Measurements from ENCODE around the gene FSCN2. TPM values are rescaled to one million over a fixed set of nuclear protein-coding genes. Genes with fewer than 3 reads are reported as not detected.
"Not testable (repeated sequence)": the region's sequence is repeated elsewhere in the genome, so short reads cannot be mapped to it uniquely, and the experiment has no call there.

The FSCN2 gene
- total RNA-seq, 1 experiment from 2014 or later = 0.69 TPM

DNA sequence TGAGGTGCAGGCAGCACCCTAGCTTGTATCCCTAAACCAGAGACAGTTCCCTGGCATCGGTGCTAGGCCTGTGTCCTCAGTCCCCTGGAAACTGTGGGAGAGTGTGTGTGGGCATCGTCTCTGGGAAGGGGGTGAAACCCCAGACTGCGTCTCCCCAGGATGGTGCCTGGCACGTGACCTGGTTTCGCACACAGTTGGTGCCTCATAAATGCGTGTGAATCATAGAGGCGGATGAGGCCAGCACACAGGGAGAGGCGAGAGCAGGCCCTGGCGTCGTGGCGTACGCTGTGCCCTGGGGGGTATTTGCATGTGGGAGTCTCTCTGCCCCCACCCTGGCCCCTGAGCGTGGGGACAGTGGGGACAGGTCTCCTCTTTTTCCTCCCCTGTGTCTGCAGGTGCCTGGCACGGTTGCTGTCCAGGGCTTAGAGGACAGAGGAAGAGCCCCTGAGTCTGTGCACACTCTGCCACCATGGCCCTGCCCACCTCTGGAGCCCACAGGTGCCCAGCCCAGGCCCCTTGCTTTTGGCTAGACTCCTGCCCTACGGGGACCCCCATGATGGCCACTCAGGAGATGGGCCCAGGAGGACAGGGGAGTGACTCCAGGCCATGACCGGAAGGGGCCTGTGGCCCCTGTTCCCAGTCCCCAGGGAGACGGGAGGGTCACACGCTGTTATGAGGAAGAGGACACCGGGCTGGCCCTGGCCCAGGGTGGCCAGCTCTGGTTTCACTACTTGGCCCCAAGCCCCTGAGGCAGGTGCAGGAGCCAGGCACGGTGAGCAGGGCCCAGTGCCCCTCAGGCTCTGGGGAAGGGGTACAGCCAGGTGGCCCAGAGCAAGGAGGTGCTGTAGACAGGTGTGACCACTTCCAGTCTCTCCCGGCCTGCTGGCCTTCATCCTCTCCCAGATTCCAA is 1.3 kb upstream of the FSCN2 start:
- no peak for DNase-seq (ENCODE audit: low read depth)

- DNase-seq (ENCODE audit: low read depth) = no peak
Observed at GRCh38 chr17:81528384-81528650, 140 bp downstream of the FSCN2 start.

DNA sequence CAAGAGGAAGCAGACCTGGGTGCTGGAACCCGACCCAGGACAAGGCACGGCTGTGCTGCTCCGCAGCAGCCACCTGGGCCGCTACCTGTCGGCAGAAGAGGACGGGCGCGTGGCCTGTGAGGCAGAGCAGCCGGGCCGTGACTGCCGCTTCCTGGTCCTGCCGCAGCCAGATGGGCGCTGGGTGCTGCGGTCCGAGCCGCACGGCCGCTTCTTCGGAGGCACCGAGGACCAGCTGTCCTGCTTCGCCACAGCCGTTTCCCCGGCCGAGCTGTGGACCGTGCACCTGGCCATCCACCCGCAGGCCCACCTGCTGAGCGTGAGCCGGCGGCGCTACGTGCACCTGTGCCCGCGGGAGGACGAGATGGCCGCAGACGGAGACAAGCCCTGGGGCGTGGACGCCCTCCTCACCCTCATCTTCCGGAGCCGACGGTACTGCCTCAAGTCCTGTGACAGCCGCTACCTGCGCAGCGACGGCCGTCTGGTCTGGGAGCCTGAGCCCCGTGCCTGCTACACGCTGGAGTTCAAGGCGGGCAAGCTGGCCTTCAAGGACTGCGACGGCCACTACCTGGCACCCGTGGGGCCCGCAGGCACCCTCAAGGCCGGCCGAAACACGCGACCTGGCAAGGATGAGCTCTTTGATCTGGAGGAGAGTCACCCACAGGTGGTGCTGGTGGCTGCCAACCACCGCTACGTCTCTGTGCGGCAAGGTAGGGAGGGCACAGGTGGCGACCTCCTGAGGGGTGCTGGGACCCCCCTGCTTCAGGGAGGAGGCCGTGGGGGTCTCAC is 667 bp downstream of the FSCN2 start:
- no peak for DNase-seq (ENCODE audit: low read depth)

- no peak for DNase-seq (ENCODE audit: low read depth)
Observed at GRCh38 chr17:81529437-81529803, 1.2 kb downstream of the FSCN2 start.

DNA sequence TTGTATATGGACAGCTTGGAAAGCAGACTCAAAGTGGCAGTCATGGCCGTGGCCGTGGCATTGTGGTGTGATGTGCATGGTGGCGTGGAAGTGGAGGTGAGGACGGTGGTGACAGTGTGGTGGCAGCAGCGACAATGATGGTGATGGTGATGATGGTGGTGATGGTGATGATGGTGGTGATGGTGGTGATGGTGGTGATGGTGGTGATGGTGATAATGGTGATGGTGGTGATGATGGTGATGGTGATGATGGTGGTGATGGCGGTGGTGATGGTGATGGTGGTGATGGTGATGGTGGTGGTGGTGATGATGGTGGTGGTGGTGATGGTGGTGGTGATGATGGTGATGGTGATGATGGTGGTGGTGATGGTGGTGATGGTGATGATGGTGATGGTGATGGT is 2.8 kb downstream of the FSCN2 start:
- DNase-seq (ENCODE audit: low read depth) = not testable (repeated sequence)

DNA sequence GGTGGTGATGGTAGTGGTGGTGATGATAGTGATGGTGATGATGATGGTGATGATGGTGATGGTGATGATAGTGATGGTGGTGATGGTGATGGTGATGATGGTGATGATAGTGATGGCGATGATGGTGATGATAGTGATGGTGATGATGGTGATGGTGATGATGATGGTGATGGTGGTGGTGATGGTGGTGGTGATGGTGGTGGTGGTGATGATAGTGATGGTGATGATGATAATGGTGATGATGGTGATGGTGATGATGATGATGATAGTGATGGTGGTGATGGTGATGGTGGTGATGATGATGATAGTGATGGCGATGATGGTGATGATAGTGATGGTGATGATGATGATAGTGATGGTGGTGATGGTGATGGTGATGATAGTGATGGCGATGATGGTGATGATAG is 3.8 kb downstream of the FSCN2 start:
- DNase-seq (ENCODE audit: low read depth) = not testable (repeated sequence)

DNA sequence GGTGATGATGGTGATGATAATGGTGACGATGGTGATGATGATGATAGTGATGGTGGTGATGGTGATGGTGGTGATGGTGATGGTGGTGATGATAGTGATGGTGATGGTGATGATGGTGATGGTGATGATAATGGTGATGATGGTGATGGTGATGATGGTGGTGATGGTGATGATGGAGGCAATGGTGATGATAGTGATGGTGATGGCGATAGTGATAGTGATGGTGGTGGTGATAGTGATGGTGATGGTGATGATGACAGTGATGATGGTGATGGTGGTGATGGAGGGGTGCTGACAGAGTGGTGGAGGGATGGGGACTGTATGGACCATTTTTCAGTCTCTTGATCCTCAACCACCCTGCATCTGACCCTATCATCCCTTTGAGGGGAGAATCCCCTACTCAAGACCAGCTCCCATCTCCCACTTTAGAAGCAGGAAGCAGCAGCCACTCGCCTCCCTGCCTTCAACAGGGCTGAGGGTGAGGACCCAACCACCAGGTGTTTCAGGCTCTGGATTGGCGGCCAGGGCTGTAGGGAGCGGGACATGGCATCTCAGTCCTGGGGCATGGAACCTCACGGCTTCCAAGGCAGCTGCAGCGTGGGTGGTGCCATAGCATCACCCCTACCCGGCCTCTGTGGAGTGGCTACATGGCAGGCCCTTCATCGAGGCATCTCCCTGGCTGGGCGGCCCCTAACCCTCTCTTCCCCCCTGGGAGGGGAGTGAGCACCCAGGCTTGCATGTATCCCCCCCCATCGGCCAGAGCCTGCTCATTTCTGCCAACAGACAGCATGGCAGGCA is 4.5 kb downstream of the FSCN2 start:
- no peak for DNase-seq (ENCODE audit: low read depth)

DNA sequence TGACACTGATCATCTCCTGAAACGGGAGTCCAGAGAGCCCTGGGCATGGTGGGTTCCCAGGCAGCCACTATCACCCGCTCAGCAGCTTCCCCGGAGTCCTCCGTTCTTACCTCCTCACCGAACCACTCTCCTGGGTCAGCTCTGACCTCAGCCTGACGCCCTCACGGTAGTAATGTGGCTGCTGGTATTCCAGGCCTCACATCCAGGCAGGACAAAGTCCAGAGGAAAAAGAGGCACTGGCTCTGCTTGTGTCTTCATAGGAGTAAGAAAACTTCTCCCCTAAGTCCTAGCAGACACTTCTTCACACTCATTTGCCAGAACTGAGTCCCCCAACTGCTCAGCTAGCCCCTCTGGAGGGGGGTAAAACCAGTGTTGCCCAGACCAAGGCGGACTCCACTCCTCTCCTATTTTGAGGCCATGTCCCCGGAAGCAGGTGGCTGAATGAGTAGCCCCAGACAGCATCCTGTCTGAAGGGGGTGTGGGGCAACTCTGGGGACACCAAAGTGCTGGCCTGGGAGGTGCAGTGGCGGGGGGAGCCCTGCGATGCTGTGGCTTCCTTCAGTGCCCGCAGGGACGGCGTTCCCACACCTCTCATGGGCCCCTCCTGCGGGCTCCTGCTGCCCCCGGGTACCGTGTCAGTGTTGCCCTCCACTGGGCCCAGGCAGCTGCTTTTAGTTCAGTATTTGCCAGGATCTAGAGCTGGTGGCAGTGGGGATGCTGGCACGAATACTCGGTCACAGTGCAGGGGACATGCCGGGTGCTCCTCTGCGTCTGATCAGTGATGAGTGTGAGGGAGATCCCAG is 5.4 kb downstream of the FSCN2 start:
- no peak for DNase-seq (ENCODE audit: low read depth)

DNA sequence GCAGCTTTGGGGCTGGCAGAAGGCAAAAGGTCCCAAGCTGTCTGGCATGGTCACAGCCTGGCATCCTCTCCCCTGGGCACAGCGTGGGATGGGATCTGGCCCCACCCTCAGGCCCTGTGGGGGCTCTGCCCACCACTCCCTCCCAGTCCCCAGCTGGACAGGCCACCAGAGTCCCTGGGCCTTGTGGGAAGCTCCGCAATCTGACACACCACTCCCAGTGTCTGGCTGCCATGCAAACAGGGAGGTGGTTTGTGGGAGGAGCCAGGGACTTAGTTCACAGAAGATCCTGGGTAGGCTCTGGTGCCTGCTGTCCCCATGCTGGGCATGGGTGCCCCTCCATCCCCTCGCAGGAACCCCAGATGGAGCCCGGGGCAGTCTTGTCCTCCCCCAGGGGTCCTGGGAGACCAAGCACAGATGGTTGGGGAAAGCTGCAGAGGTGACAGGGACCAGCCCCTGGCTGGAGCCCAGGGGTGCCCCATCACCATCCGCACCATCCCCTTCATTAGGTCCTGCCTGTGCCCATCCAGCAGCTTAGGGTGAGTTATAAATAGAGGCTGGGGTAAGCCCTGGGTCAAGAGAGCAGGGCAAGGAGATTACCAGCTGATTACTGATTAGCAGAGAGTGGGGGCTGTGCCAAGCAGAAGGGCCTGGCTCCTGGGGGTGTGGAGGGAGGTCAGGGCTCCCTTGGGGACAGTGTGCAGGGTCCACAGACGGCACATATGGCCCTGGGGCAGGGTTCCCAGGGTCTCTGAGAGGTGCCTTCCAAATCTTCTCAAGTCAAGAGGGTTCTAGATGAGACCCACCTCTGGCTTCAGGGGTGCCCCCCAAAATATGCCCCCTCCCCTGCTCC is 6.2 kb downstream of the FSCN2 start:
- no peak for DNase-seq (ENCODE audit: low read depth)

GRCh38 chr17:81535007-81535328 is 6.8 kb downstream of the FSCN2 start:
- no peak for DNase-seq (ENCODE audit: low read depth)

- no peak for DNase-seq (ENCODE audit: low read depth)
Observed at GRCh38 chr17:81535480-81536298, 7.5 kb downstream of the FSCN2 start.

- no peak for DNase-seq (ENCODE audit: low read depth)
Observed at GRCh38 chr17:81536299-81537290, 8.4 kb downstream of the FSCN2 start.

DNA sequence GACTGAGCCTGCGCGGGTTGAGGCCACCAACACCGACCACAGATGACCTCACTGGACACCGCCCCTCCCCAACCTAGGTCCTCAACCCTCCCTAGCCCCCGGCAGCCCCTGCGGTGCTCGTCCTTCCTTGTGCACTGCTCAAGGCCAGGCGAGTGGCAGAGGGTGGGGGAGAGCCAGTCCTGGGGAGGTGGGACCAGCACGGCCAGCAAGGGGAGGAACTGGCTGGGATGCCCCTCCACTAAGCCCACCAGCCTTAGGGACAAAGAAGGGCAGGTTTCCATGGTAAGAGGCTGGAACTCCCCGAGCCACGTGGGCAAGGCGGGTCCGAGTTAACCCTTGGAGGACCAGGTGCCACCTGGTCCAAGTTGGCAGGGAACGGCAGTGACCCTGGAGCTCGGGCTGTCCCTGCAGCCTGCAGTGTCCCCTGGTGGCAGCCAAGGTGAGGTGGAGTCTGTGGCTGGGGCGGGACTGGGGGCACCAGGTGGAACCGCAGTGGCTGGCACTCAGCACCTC is 9.2 kb downstream of the FSCN2 start:
- no peak for DNase-seq (ENCODE audit: low read depth)

GRCh38 chr17:81537856-81538555 is 9.8 kb downstream of the FSCN2 start:
- no peak for DNase-seq (ENCODE audit: low read depth)

DNA sequence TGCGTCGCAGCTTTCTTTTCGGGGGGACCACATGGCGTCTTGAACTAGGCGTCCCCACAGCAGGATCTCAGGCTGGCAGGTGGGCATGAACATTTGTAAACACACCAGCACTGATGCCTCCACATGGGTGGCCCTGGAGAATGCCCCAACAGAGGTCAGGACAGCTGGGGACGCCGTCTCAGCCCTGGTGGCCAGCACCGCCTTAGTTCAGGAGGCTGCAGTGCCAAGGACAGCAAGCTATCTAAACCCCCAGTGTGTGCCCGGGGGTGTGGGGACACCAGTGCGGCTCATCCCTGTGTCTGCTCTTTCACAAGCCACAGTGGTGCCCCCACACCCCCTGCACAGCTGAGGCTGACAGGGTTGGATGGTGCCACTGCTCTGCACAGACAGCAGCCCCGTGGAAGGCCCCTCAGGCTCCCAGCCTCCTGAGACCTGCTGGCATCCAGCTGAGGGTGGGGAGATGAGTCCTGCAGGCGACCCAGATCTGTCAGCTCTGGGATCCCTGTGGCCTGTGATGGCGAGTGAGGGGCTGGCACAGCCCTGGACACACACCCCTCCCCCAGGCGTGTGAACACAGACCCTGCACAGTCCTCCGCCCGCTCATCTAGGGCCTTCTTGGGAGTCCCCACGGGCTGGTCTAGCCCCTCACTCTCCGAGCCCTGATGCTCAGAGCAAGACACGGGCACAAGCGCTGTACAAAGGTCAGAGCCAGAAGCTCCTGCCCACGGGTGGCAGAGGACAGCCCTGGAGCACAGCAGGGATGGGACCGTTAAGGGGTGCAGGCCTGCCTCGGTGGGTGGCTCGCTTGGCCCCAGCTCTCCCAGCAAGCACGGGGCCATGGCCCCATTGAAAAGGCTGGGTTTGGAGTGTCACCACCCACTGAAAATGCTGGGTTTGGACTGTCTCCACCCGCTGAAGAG is 10.7 kb downstream of the FSCN2 start:
- no peak for DNase-seq (ENCODE audit: low read depth)

GRCh38 chr17:81539571-81539900 is 11.4 kb downstream of the FSCN2 start:
- no peak for DNase-seq (ENCODE audit: low read depth)

All from M059J (cell line).